HepG2 (cell line): ENCODE data around the gene COQ10B. TPM values are rescaled to one million over a fixed set of nuclear protein-coding genes. Genes with fewer than 3 reads are reported as not detected.

Experiments
- HNF4A ChIP-seq: sonication (generic); formaldehyde crosslinking; IDR thresholded peaks from 2 replicates; pipeline ENCODE4 v1.4.0; 2020; ENCODE audit warnings: missing genetic modification reagents
- NR2C2 ChIP-seq: sonication (generic); formaldehyde crosslinking; IDR thresholded peaks from 2 replicates; pipeline ENCODE4 v1.4.0; 2020; ENCODE audit warnings: missing genetic modification reagents, mild to moderate bottlenecking, moderate library complexity, borderline replicate concordance
- U2AF1 ChIP-seq: fragments of 200-400 bp; formaldehyde crosslinking; optimal IDR thresholded peaks from 2 replicates; pipeline ENCODE3; 2017; ENCODE audit warnings: mild to moderate bottlenecking, low read depth, low read length
- polyA plus RNA-seq, 8 experiments: library from polyadenylated mRNA; depleted of rRNA in 3 of 8; stranded (reverse) in 7 of 8; unstranded in 1 of 8; fragments of >200 nt; fragmentation: Illumina TruSeq in 4 of 8; extraction: Trizol in 4 of 8; gene quantifications; 2 replicates each; pipeline versions ENCODE4 v1.2.1 to v1.2.3, GENCODE V29; 2011 to 2016; ENCODE audit warnings: low read depth in 4 of 8, missing spikeins in 1 of 8, mixed read lengths in 1 of 8; ENCODE audit not compliant: insufficient read depth in 1 of 8
- total RNA-seq, 5 experiments: library from RNA; depleted of rRNA; stranded (reverse); fragments of >200 nt; fragmentation: Illumina TruSeq; extraction: Trizol; gene quantifications; 2 replicates each; pipeline ENCODE4 v1.2.3, GENCODE V29; 2016; ENCODE audit warnings: low read depth in 1 of 5
- TF ChIP-seq, protein P1 (sequence below): sonication (generic); formaldehyde crosslinking; IDR thresholded peaks from one replicate; pipeline ENCODE4 v1.5.1; 2020; ENCODE audit warnings: mild to moderate bottlenecking, missing genetic modification reagents; ENCODE audit errors: not compliant biosample characterization
- TF ChIP-seq, protein P2 (sequence below): sonication (generic); formaldehyde crosslinking; IDR thresholded peaks from 2 replicates; pipeline ENCODE4 v1.8.1; 2023; ENCODE audit warnings: mild to moderate bottlenecking, missing genetic modification reagents

COQ10B gene
- total and polyA plus RNA-seq, 2 of the 13 experiments (the other 11 are each of a cell fraction or from before 2014, with no cell fraction given), result 4.6 to 34.9 TPM

GRCh38 chr2:197480165-197481036, 27.0 kb downstream of the COQ10B start (continued):
- TF ChIP-seq, protein P1, sequence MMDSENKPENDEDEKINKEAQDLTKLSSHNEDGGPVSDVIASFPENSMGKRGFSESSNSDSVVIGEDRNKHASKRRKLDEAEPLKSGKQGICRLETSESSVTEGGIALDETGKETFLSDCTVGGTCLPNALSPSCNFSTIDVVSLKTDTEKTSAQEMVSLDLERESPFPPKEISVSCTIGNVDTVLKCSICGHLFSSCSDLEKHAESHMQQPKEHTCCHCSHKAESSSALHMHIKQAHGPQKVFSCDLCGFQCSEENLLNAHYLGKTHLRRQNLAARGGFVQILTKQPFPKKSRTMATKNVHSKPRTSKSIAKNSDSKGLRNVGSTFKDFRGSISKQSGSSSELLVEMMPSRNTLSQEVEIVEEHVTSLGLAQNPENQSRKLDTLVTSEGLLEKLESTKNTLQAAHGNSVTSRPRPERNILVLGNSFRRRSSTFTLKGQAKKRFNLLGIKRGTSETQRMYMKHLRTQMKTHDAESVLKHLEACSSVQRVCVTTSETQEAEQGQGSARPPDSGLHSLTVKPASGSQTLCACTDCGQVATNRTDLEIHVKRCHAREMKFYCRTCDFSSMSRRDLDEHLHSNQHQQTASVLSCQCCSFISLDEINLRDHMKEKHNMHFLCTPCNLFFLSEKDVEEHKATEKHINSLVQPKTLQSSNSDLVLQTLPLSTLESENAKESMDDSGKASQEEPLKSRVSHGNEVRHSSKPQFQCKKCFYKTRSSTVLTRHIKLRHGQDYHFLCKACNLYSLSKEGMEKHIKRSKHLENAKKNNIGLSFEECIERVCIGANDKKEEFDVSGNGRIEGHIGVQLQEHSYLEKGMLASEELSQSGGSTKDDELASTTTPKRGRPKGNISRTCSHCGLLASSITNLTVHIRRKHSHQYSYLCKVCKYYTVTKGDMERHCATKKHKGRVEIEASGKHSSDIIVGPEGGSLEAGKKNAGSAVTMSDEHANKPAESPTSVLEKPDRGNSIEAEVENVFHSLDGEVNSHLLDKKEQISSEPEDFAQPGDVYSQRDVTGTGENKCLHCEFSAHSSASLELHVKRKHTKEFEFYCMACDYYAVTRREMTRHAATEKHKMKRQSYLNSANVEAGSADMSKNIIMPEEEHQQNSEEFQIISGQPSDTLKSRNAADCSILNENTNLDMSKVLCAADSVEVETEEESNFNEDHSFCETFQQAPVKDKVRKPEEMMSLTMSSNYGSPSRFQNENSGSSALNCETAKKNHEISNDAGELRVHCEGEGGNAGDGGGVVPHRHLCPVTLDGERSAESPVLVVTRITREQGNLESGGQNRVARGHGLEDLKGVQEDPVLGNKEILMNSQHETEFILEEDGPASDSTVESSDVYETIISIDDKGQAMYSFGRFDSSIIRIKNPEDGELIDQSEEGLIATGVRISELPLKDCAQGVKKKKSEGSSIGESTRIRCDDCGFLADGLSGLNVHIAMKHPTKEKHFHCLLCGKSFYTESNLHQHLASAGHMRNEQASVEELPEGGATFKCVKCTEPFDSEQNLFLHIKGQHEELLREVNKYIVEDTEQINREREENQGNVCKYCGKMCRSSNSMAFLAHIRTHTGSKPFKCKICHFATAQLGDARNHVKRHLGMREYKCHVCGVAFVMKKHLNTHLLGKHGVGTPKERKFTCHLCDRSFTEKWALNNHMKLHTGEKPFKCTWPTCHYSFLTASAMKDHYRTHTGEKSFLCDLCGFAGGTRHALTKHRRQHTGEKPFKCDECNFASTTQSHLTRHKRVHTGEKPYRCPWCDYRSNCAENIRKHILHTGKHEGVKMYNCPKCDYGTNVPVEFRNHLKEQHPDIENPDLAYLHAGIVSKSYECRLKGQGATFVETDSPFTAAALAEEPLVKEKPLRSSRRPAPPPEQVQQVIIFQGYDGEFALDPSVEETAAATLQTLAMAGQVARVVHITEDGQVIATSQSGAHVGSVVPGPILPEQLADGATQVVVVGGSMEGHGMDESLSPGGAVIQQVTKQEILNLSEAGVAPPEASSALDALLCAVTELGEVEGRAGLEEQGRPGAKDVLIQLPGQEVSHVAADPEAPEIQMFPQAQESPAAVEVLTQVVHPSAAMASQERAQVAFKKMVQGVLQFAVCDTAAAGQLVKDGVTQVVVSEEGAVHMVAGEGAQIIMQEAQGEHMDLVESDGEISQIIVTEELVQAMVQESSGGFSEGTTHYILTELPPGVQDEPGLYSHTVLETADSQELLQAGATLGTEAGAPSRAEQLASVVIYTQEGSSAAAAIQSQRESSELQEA, result no peak
- peak; percentile 35 for TF ChIP-seq U2AF1
- TF ChIP-seq, protein P2, sequence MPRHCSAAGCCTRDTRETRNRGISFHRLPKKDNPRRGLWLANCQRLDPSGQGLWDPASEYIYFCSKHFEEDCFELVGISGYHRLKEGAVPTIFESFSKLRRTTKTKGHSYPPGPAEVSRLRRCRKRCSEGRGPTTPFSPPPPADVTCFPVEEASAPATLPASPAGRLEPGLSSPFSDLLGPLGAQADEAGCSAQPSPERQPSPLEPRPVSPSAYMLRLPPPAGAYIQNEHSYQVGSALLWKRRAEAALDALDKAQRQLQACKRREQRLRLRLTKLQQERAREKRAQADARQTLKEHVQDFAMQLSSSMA (CRISPR knock-in tag), result peak; percentile 48; the same call in 1 of the 2 replicates
- no peak; the same call in 1 of the 2 replicates for TF ChIP-seq NR2C2 (CRISPR knock-in tag)
- TF ChIP-seq HNF4A (CRISPR knock-in tag), result 0 out of 2 replicates have a peak, but pooled peaks have one; percentile 20
